A549 (cell line): Measurements from ENCODE around the gene DLX4. TPM values are rescaled to one million over a fixed set of nuclear protein-coding genes. Genes with fewer than 3 reads are reported as not detected.

Experiments used
- ATAC-seq, 2 experiments: fragments of 200-7000 bp in 1 of 2; fragments of >200 bp in 1 of 2; cut with Nextera tagmentation in 1 of 2; cut with Tn5 transposase in 1 of 2; 3 replicates each; pipeline versions ENCODE4 v1.8.0 to v1.9.1; 2018 to 2020; ENCODE audit warnings: mild to moderate bottlenecking in 1 of 2, moderate library complexity in 1 of 2
- CTCF ChIA-PET: fragments of 300-600 bp; sonication (Branson Sonifier 250); formaldehyde crosslinking; extraction: SDS; loops from one replicate; lab custom pipeline; 2021; ENCODE audit warnings: antibody characterized with exemption, inconsistent platforms; lab: Yijun Ruan, JAX
- POLR2A ChIA-PET: fragments of 350-600 bp; formaldehyde crosslinking; extraction: SDS; loops from one replicate; lab custom pipeline; 2021; ENCODE audit warnings: antibody characterized with exemption, inconsistent platforms; lab: Yijun Ruan, JAX
- DNase-seq, 2 experiments: peaks; one replicate each; pipeline versions ENCODE4 v3.0.0 to v3.0.0-alpha.2; 2011 to 2016; ENCODE audit warnings: low read depth in 1 of 2, low spot score in 1 of 2
- FAIRE-seq: peaks from 2 replicates; lab custom pipeline; 2011; peaks lifted over from hg19 to GRCh38; lab: Jason Lieb, UNC
- H3K27ac ChIP-seq, 2 experiments: fragments of >200 bp; sonication (Bioruptor Twin); formaldehyde crosslinking; 3 replicates each; pipeline ENCODE4 v1.5.1; 2016 to 2017
- H3K4me1 ChIP-seq: fragments of >200 bp; sonication (Bioruptor Twin); formaldehyde crosslinking; 3 replicates; pipeline ENCODE4 v1.6.1; 2016
- H3K4me2 ChIP-seq: fragments of >200 bp; sonication (Bioruptor Twin); formaldehyde crosslinking; 3 replicates; pipeline ENCODE4 v1.6.1; 2016
- H3K4me3 ChIP-seq: fragments of >200 bp; sonication (Bioruptor Twin); formaldehyde crosslinking; 3 replicates; pipeline ENCODE4 v1.5.1; 2016
- H3K9me3 ChIP-seq: fragments of >200 bp; sonication (Bioruptor Twin); formaldehyde crosslinking; 3 replicates; pipeline ENCODE4 v1.6.1; 2016
- CHD2 ChIP-seq: fragments of 150-350 bp; IDR thresholded peaks from 2 replicates; pipeline ENCODE4 v1.6.1; 2014; ENCODE audit warnings: low read length; ENCODE audit not compliant: partially characterized antibody
- EHF ChIP-seq: fragments of 250-450 bp; sonication (Bioruptor Pico); IDR thresholded peaks from 2 replicates; pipeline ENCODE4 v1.5.0; 2020; ENCODE audit warnings: mild to moderate bottlenecking
- HOXA7 ChIP-seq: fragments of 250-450 bp; sonication (Bioruptor Pico); IDR thresholded peaks from 2 replicates; pipeline ENCODE4 v1.5.0; 2020; ENCODE audit warnings: mild to moderate bottlenecking, moderate library complexity
- HOXB13 ChIP-seq: fragments of 250-450 bp; sonication (Bioruptor Pico); IDR thresholded peaks from 2 replicates; pipeline ENCODE4 v1.5.0; 2020; ENCODE audit warnings: low read depth, mild to moderate bottlenecking, moderate library complexity
- JUN ChIP-seq, 2 experiments: fragments of >200 bp; sonication (Bioruptor Twin); formaldehyde crosslinking; IDR thresholded peaks; 2 replicates in 1 of 2; 3 replicates in 1 of 2; pipeline ENCODE4 v1.6.1; 2016 to 2017
- JUNB ChIP-seq: fragments of >200 bp; sonication (Bioruptor Twin); formaldehyde crosslinking; IDR thresholded peaks from 2 replicates; pipeline ENCODE4 v1.6.1; 2016
- KDM1A ChIP-seq: fragments of 200-600 bp; sonication (generic); IDR thresholded peaks from 2 replicates; pipeline ENCODE4 v1.6.1; 2016; ENCODE audit warnings: low read depth, mild to moderate bottlenecking
- MYC ChIP-seq: IDR thresholded peaks from 2 replicates; pipeline ENCODE4 v1.6.1; 2012; ENCODE audit warnings: mild to moderate bottlenecking, inconsistent platforms, low read length, improper control_type of control experiment, borderline replicate concordance
- RCOR1 ChIP-seq: fragments of 150-350 bp; IDR thresholded peaks from 2 replicates; pipeline ENCODE4 v1.6.1; 2014; ENCODE audit warnings: antibody characterized with exemption, low read length, low read depth
- ZFP36 ChIP-seq: fragments of 450-650 bp; IDR thresholded peaks from 2 replicates; pipeline ENCODE4 v1.6.1; 2014; ENCODE audit warnings: borderline replicate concordance; ENCODE audit not compliant: partially characterized antibody
- ZSCAN20 ChIP-seq: fragments of 250-450 bp; sonication (Bioruptor Pico); IDR thresholded peaks from 2 replicates; pipeline ENCODE4 v1.8.0; 2022; ENCODE audit warnings: mild to moderate bottlenecking, moderate library complexity
- whole genome bisulfite sequencing: methylation state at CpG from one replicate; pipeline ENCODE4 v1.1.6; 2017; ENCODE audit errors: missing lambda C conversion rate; 5-methylcytosine and 5-hydroxymethylcytosine counted together
- polyA plus RNA-seq, 4 experiments: library from polyadenylated mRNA; depleted of rRNA in 3 of 4; stranded (reverse); fragments of >200 nt; fragmentation: RNase III in 1 of 4; extraction: RNeasy Plus Mini Kit Qiagen cat#74134 plus additional on column Dnase treatment in 1 of 4; gene quantifications; 2 replicates in 3 of 4; 3 replicates in 1 of 4; pipeline ENCODE4 v1.2.3, GENCODE V29; 2011 to 2017
- TF ChIP-seq, protein P1 (sequence below): fragments of 200-600 bp; sonication (generic); IDR thresholded peaks from 2 replicates; pipeline ENCODE4 v1.6.1; 2016; ENCODE audit warnings: antibody characterized with exemption, mild to moderate bottlenecking, moderate library complexity
- TF ChIP-seq, protein P2 (sequence below): IDR thresholded peaks from 2 replicates; pipeline ENCODE4 v1.6.1; 2012

DLX4 gene
- polyA plus RNA-seq, 2 of the 4 experiments (the other 2 are of a cell fraction): 2.9 to 4.1 TPM

DNA sequence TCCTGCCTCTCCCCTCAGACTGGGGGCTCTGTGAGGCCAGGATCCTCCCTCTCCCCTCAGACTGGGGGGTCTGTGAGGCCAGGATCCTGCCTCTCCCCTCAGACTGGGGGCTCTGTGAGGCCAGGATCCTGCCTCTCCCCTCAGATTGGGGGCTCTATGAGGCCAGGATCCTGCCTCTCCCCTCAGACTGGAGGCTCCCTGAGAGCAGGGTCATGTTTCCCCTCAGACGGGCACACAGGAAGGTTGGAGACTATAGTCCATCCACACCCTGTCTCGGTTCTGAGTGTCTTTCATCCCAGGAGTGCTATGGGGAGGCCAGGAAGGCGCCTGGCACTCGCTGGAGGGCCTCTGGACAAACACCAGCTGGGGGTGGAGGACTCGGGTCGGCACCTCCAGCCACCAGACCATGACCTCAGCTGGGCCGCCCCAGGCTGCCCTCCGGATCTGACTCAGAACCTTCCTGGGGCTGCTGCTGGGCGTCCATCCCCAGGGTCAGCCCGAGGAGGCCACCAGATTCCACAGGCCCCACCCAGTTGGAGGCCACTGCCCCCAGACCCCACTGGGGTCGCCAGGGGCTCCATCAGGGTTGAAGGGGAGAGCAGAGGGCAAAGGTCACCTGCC lies 21.9 kb upstream of the DLX4 start:
- 68% methylated on average over 8 of the region's 11 CpGs for WGBS
- Histone ChIP-seq H3K9me3 (no peaks in the 10 kb centered on the region), H3K4me1 (no peaks in the 10 kb centered on the region), H3K27ac (no peak overlapping the region), H3K4me2 (no peak overlapping the region), H3K4me3 (no peak overlapping the region)
- DNase-seq (no peak), ATAC-seq (no peak), FAIRE-seq (no peak)
- CTCF ChIA-PET: interaction anchor here (62.1 to 82.2 kb wide), 2 partner anchors 19 to 24 kb away, joined by 2613 read pairs; partner anchors contain the start of genes DLX3 and DLX4
- POLR2A ChIA-PET: no interaction called here
- TF ChIP-seq, protein P1, sequence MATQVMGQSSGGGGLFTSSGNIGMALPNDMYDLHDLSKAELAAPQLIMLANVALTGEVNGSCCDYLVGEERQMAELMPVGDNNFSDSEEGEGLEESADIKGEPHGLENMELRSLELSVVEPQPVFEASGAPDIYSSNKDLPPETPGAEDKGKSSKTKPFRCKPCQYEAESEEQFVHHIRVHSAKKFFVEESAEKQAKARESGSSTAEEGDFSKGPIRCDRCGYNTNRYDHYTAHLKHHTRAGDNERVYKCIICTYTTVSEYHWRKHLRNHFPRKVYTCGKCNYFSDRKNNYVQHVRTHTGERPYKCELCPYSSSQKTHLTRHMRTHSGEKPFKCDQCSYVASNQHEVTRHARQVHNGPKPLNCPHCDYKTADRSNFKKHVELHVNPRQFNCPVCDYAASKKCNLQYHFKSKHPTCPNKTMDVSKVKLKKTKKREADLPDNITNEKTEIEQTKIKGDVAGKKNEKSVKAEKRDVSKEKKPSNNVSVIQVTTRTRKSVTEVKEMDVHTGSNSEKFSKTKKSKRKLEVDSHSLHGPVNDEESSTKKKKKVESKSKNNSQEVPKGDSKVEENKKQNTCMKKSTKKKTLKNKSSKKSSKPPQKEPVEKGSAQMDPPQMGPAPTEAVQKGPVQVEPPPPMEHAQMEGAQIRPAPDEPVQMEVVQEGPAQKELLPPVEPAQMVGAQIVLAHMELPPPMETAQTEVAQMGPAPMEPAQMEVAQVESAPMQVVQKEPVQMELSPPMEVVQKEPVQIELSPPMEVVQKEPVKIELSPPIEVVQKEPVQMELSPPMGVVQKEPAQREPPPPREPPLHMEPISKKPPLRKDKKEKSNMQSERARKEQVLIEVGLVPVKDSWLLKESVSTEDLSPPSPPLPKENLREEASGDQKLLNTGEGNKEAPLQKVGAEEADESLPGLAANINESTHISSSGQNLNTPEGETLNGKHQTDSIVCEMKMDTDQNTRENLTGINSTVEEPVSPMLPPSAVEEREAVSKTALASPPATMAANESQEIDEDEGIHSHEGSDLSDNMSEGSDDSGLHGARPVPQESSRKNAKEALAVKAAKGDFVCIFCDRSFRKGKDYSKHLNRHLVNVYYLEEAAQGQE: no peak
- TF ChIP-seq MYC (no peak), HOXA7 (CRISPR knock-in tag) (no peak), KDM1A (no peak), HOXB13 (CRISPR knock-in tag) (no peak), RCOR1 (no peak)

DNA sequence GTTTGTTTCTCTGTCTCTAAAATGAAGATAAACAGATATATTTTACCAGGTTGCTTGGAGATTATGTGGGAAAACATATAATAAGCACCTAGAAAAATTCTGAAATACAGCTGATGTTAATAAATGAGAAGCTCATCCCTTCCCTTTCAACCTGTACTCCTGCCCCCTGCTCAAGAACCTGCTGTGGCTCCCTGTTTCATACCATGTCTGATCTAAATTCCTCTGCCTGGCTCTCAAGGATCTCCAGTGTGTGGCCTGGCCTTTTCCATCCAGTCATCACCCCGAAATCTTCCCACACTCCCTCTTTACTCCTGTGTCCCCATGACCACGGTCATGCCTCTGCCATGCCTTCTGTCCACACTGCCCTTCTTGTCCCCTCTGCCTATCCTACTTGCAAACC lies 19.4 kb upstream of the DLX4 start:
- Histone ChIP-seq H3K4me2 (no peak overlapping the region), H3K4me1 (peaks cover 5% of the 10 kb centered on the region; the same call in 1 of the 3 replicates), H3K9me3 (no peaks in the 10 kb centered on the region), H3K27ac (no peak overlapping the region), H3K4me3 (no peak overlapping the region)
- WGBS: 53% methylated on average over 2 of the region's 2 CpGs
- ChIA-PET POLR2A (no interaction called here), CTCF (interaction anchor here (62.1 to 82.2 kb wide), 2 partner anchors 16 to 26 kb away, joined by 2613 read pairs; partner anchors contain the start of genes DLX3 and DLX4)
- TF ChIP-seq EHF (CRISPR knock-in tag) (no peak), CHD2 (no peak), ZFP36 (peak; percentile 59), ZSCAN20 (CRISPR knock-in tag) (no peak), JUNB (no peak), JUN (IDR thresholded peaks at IDR 0.05) (no peak)
- TF ChIP-seq, protein P1: no peak
- TF ChIP-seq, protein P2, sequence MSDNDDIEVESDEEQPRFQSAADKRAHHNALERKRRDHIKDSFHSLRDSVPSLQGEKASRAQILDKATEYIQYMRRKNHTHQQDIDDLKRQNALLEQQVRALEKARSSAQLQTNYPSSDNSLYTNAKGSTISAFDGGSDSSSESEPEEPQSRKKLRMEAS: no peak
- no peak for FAIRE-seq
- DNase-seq: no peak
- no peak for ATAC-seq
